Effector memory CD4-positive, alpha-beta T cell (primary cell): ENCODE data around the gene SCUBE1.

ENCODE experiments used
- DNase-seq, 3 donors: peaks; one replicate each; pipeline ENCODE4 v3.0.0-alpha.2; 2020
- H3K27ac ChIP-seq: 2 replicates; pipeline ENCODE4 v1.7.0; 2013; ENCODE audit warnings: mild to moderate bottlenecking, low read length, moderate library complexity; ENCODE audit not compliant: insufficient read depth, poor library complexity, severe bottlenecking
- H3K27me3 ChIP-seq: replicated peaks from 2 replicates; pipeline ENCODE4 v1.7.0; 2013; ENCODE audit warnings: mild to moderate bottlenecking, low read length; ENCODE audit not compliant: insufficient read depth, control insufficient read depth, poor library complexity, severe bottlenecking
- H3K36me3 ChIP-seq: 2 replicates; pipeline ENCODE4 v1.7.0; 2013; ENCODE audit warnings: mild to moderate bottlenecking, low read length, moderate library complexity; ENCODE audit not compliant: control insufficient read depth, insufficient read depth
- H3K4me1 ChIP-seq: 2 replicates; pipeline ENCODE4 v1.7.0; 2013; ENCODE audit warnings: low read length, mild to moderate bottlenecking; ENCODE audit not compliant: control insufficient read depth, insufficient read depth, poor library complexity, severe bottlenecking
- H3K4me3 ChIP-seq: 2 replicates; pipeline ENCODE4 v1.7.0; 2013; ENCODE audit warnings: low read length, low read depth, mild to moderate bottlenecking; ENCODE audit not compliant: insufficient read depth, poor library complexity, severe bottlenecking
- H3K9me3 ChIP-seq: 2 replicates; pipeline ENCODE4 v1.7.0; 2013; ENCODE audit warnings: mild to moderate bottlenecking, low read length, moderate library complexity; ENCODE audit not compliant: control insufficient read depth

The SCUBE1 gene

GRCh38 chr22:43183496-43184277, 159.5 kb downstream of the SCUBE1 start:
- H3K27me3 ChIP-seq: no peaks in the 10 kb centered on the region
- peaks cover 14% of the 10 kb centered on the region for H3K36me3 ChIP-seq
- H3K27ac ChIP-seq: no peak overlapping the region
- no peaks in the 10 kb centered on the region for H3K9me3 ChIP-seq
- peaks cover 12% of the 10 kb centered on the region for H3K4me1 ChIP-seq
- H3K4me3 ChIP-seq: no peak overlapping the region
- DNase-seq: no peak

- Histone ChIP-seq H3K9me3 (no peaks in the 10 kb centered on the region), H3K36me3 (peaks cover 14% of the 10 kb centered on the region), H3K27me3 (no peaks in the 10 kb centered on the region), H3K4me3 (no peak overlapping the region), H3K27ac (no peak overlapping the region), H3K4me1 (peaks cover 8% of the 10 kb centered on the region)
- DNase-seq: no peak
Measured at GRCh38 chr22:43182726-43183125, 160.4 kb downstream of the SCUBE1 start.

DNA sequence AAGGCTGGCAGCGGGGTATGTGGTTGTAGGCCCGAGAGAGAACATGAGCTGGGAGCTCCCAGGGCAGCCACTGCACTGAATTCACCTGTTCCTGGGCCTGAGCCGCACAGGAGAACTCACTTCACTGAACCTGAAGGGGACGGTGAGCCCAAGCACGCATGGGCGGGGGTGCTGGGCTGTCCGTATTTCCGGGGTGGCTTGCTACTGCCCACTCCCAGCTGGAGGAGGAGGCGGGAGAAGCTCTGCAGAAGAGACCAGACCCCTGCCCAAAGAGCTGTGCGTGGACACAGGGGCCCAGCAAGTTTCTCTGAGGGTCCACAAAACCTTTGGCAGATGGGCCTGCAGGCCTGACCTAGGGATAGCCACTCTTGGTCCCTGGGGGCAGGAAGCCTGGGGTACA, 161.1 kb downstream of the SCUBE1 start:
- H3K4me1 ChIP-seq: peaks cover 8% of the 10 kb centered on the region
- no peak overlapping the region for H3K4me3 ChIP-seq
- H3K9me3 ChIP-seq: no peaks in the 10 kb centered on the region
- peaks cover 14% of the 10 kb centered on the region for H3K36me3 ChIP-seq
- H3K27me3 ChIP-seq: no peaks in the 10 kb centered on the region
- DNase-seq: no peak
- H3K27ac ChIP-seq: no peak overlapping the region

DNA sequence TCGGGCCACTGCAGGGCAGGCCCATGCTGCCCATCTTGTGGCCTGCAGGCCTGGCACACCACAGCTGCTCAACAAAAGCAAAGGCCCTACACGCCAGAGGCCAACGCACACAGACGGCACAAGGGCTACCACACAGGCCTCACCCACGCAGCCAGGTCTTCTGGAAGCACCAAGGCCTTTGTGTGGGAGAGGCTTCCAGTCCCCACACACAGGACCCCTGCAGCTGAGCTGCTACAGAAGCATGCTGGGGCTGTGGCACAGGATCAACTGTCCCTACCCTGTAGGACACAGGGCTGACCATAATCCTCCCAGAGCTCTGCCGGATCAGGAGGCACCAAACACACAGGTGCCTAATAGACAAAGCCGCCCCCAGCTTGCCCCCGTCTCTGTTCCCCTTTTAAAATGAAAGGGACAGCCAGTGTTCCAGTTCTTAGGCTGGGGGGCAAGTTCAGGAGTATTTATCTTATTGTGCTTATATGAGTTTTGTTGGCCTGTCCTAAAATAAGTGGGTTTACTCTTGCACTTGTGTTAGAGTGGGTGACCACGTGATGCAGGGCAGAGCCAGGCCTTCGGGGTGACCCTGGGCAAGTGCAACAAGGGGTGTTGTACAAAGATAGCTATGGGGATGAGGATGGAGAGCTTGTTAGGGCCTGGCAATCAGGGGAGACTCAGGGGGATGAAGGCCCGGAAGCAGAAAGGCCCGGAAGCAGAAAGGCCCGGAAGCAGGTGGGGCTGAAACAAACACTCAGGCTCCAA, 161.7 kb downstream of the SCUBE1 start:
- peaks cover 14% of the 10 kb centered on the region for H3K36me3 ChIP-seq
- peaks cover 8% of the 10 kb centered on the region for H3K4me1 ChIP-seq
- H3K9me3 ChIP-seq: no peaks in the 10 kb centered on the region
- no peak overlapping the region for H3K4me3 ChIP-seq
- no peaks in the 10 kb centered on the region for H3K27me3 ChIP-seq
- no peak overlapping the region for H3K27ac ChIP-seq
- no peak for DNase-seq

DNA sequence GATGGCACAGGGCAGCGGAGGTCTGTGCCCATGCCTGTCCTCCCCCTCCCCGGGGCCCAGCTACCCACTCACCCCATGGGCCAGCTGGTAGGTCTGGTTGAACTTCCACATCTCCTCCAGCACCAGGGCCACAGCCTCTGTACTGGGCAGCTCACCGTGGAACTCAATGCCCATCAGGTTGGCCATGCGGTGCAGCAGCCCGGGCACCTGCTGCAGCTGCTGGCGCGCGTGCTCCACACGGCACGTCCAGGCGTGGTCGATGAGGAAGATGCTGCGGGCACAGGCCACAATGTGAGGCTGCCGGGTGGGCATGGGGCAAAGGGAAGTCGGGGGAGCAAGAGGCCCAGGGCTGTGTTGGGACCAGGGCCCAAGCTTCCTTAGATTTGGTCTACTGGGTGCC, 162.5 kb downstream of the SCUBE1 start:
- H3K27ac ChIP-seq: no peak overlapping the region
- H3K9me3 ChIP-seq: no peaks in the 10 kb centered on the region
- peaks cover under 1% of the 10 kb centered on the region for H3K4me1 ChIP-seq
- no peaks in the 10 kb centered on the region for H3K27me3 ChIP-seq
- peaks cover 18% of the 10 kb centered on the region for H3K36me3 ChIP-seq
- no peak for DNase-seq
- H3K4me3 ChIP-seq: no peak overlapping the region

DNA sequence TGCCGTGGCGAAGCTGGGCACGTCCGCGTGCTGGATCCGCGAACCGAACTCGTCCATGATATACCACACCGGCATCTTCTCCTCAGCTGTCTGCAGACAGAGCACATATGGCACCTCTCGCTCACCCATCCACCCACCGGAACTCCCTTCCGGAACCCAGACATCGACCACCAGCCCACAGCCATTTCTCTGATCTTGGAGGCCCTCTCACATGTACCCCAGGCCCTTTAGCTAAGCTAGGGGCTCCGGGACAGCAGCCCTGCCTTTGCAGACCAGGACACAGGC, 163.3 kb downstream of the SCUBE1 start:
- Histone ChIP-seq H3K9me3 (no peaks in the 10 kb centered on the region), H3K36me3 (peaks cover 24% of the 10 kb centered on the region), H3K27ac (no peak overlapping the region), H3K4me1 (no peaks in the 10 kb centered on the region), H3K27me3 (no peaks in the 10 kb centered on the region), H3K4me3 (no peak overlapping the region)
- no peak for DNase-seq

DNA sequence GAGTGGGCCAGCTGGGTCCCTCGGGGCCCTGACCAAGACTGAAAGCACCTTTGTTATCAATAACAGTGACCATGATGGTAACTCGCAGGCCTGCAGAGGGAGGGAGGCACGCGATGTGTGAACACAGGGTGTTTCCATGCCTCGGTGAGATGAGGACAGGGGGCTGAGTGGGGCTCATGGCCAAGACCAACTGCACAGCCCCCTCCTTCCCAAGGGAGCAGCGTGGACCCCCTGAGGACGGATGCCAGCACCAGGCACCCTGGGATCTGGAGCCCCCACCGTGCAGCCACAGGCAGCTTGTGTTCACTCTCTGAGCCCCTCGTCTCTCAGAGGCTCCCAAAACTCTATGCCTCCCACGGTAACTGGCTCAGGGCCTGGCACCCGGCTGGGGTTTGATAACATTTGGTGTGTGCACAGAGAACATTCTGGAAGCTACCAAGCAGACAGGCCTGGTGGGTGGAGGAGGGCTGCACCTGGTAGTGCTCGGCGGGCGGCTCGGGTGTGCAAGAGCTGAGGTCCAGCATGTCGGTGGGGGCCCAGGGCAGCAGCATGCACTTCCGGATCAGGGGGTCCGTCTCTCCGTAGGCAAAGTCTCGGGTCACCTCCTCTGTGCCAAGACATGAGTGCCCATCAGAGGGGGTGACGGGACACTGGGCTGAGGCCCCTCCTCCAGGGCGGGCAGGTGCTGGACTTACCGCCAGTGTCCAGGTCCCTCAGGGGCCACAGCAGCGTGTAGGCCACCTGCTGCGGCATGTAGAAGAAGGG, 163.8 kb downstream of the SCUBE1 start:
- Histone ChIP-seq H3K4me3 (no peak overlapping the region), H3K27ac (no peak overlapping the region), H3K27me3 (no peaks in the 10 kb centered on the region), H3K36me3 (peaks cover 25% of the 10 kb centered on the region), H3K9me3 (no peaks in the 10 kb centered on the region), H3K4me1 (no peaks in the 10 kb centered on the region)
- no peak for DNase-seq

DNA sequence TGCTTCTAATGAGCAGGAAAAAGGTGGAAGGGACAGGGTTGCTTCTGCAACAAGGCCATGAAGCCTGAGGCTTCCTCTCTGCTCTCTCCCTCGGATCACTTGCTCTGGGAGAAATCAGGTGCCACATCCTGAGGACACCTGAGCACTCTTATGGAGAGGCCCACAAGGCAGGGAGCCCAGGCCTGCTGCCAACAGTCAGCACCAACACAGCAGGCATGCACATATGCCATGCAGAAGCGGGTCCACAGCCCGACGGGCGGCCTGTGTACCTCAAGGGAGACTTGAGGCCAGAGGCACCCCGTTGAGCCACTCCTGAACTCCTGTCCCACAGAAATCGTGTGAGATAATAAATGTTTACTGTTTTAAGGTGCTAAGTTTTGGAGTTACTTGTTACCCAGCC, 165.7 kb downstream of the SCUBE1 start:
- no peaks in the 10 kb centered on the region for H3K27me3 ChIP-seq
- peaks cover 35% of the 10 kb centered on the region for H3K36me3 ChIP-seq
- H3K9me3 ChIP-seq: no peaks in the 10 kb centered on the region
- no peak for DNase-seq
- no peak overlapping the region for H3K4me3 ChIP-seq
- no peak overlapping the region for H3K27ac ChIP-seq
- no peaks in the 10 kb centered on the region for H3K4me1 ChIP-seq

GRCh38 chr22:43176090-43176489, 167.1 kb downstream of the SCUBE1 start:
- no peak overlapping the region for H3K27ac ChIP-seq
- H3K9me3 ChIP-seq: no peaks in the 10 kb centered on the region
- H3K27me3 ChIP-seq: no peaks in the 10 kb centered on the region
- H3K4me1 ChIP-seq: no peaks in the 10 kb centered on the region
- no peak overlapping the region for H3K4me3 ChIP-seq
- no peak for DNase-seq
- peaks cover 44% of the 10 kb centered on the region for H3K36me3 ChIP-seq
